KMS-11 (cell line): ENCODE results near the gene LRRC58.
A peak's percentile ranks its signal among the peaks of the same experiment; 100 is the strongest.

ENCODE experiments used
- H2AFZ ChIP-seq: fragments of 200-600 bp; sonication (generic); 2 replicates; pipeline ENCODE4 v1.6.1; 2016; ENCODE audit warnings: antibody characterized with exemption, mixed run types, low read depth
- H3K27ac ChIP-seq: fragments of 200-600 bp; sonication (generic); 2 replicates; pipeline ENCODE4 v1.6.1; 2016; ENCODE audit warnings: mild to moderate bottlenecking, mixed run types
- H3K27me3 ChIP-seq: fragments of 200-600 bp; sonication (generic); 2 replicates; pipeline ENCODE4 v1.6.1; 2017; ENCODE audit warnings: mild to moderate bottlenecking, low read depth, mixed run types, moderate library complexity; ENCODE audit not compliant: insufficient read depth
- H3K36me3 ChIP-seq: fragments of 200-600 bp; sonication (generic); 2 replicates; pipeline ENCODE4 v1.6.1; 2017; ENCODE audit warnings: mild to moderate bottlenecking, mixed run types; ENCODE audit not compliant: insufficient read depth
- H3K4me1 ChIP-seq: fragments of 200-600 bp; sonication (generic); 2 replicates; pipeline ENCODE4 v1.6.1; 2016; ENCODE audit warnings: mild to moderate bottlenecking, low read depth, mixed run types; ENCODE audit not compliant: poor library complexity, severe bottlenecking
- H3K4me2 ChIP-seq: fragments of 200-600 bp; sonication (generic); 2 replicates; pipeline ENCODE4 v1.7.0; 2016; ENCODE audit warnings: mild to moderate bottlenecking, mixed run types
- H3K4me3 ChIP-seq: fragments of 200-600 bp; sonication (generic); IDR thresholded peaks from 2 replicates; pipeline ENCODE4 v1.6.1; 2017; ENCODE audit warnings: low read depth, low read length, mixed read lengths; ENCODE audit not compliant: insufficient read depth
- H3K79me2 ChIP-seq: fragments of 200-600 bp; sonication (generic); 2 replicates; pipeline ENCODE4 v1.6.1; 2016; ENCODE audit warnings: low read depth, mixed run types; ENCODE audit not compliant: insufficient read depth
- H3K9ac ChIP-seq: fragments of 200-600 bp; sonication (generic); 2 replicates; pipeline ENCODE4 v1.6.1; 2016; ENCODE audit warnings: mild to moderate bottlenecking, mixed run types
- H4K20me1 ChIP-seq: fragments of 200-600 bp; sonication (generic); 2 replicates; pipeline ENCODE4 v1.6.1; 2016; ENCODE audit warnings: mild to moderate bottlenecking, mixed run types; ENCODE audit not compliant: insufficient read depth
- CTCF ChIP-seq: fragments of 200-600 bp; sonication (generic); conservative IDR thresholded peaks from 2 replicates; pipeline ENCODE4 v1.6.1; 2017; ENCODE audit warnings: low read depth, mild to moderate bottlenecking, antibody characterized with exemption, low read length, moderate library complexity, mixed read lengths

LRRC58 gene

GRCh38 chr3:120349855-120350125, 636 bp upstream of the LRRC58 start:
- peak overlapping the region; percentile 93 for H3K27ac ChIP-seq

GRCh38 chr3:120348065-120348990, 826 bp downstream of the LRRC58 start:
- Histone ChIP-seq H3K79me2 (peaks cover 55% of the 10 kb centered on the region), H3K9ac (peak overlapping the region; percentile 87), H3K4me3 (peak overlapping the region; percentile 25), H2AFZ (peak overlapping the region; percentile 56), H4K20me1 (peaks cover 11% of the 10 kb centered on the region; the same call in 1 of the 2 replicates), H3K4me1 (peaks cover 55% of the 10 kb centered on the region), H3K27me3 (no peaks in the 10 kb centered on the region), H3K27ac (peak overlapping the region; percentile 93), H3K36me3 (peaks cover 5% of the 10 kb centered on the region; the same call in 1 of the 2 replicates), H3K4me2 (peak overlapping the region; percentile 89)
- TF ChIP-seq CTCF = no peak

More at GRCh38 chr3:120349855-120350125, 636 bp upstream of the LRRC58 start:
- no peaks in the 10 kb centered on the region for H3K27me3 ChIP-seq
- peak overlapping the region; percentile 56 for H2AFZ ChIP-seq
- peak overlapping the region; percentile 87 for H3K9ac ChIP-seq
- H3K36me3 ChIP-seq = peaks cover 5% of the 10 kb centered on the region; the same call in 1 of the 2 replicates
- peaks cover 8% of the 10 kb centered on the region; the same call in 1 of the 2 replicates for H4K20me1 ChIP-seq
- H3K4me1 ChIP-seq = peaks cover 48% of the 10 kb centered on the region
- H3K79me2 ChIP-seq = peaks cover 40% of the 10 kb centered on the region
- H3K4me3 ChIP-seq = peak overlapping the region; percentile 87
- peak overlapping the region; percentile 55 for H3K4me2 ChIP-seq
- TF ChIP-seq CTCF = no peak

GRCh38 chr3:120344349-120344748, 4.8 kb downstream of the LRRC58 start:
- Histone ChIP-seq H3K27me3 (no peaks in the 10 kb centered on the region), H3K4me2 (peak overlapping the region; percentile 34; the same call in 1 of the 2 replicates), H3K9ac (no peak overlapping the region), H3K4me3 (no peak overlapping the region), H3K79me2 (peaks cover 95% of the 10 kb centered on the region), H3K27ac (no peak overlapping the region), H4K20me1 (peaks cover 11% of the 10 kb centered on the region; the same call in 1 of the 2 replicates), H2AFZ (no peak overlapping the region), H3K4me1 (peaks cover 34% of the 10 kb centered on the region), H3K36me3 (peaks cover 5% of the 10 kb centered on the region; the same call in 1 of the 2 replicates)
- TF ChIP-seq CTCF = no peak

GRCh38 chr3:120341658-120342346, 7.4 kb downstream of the LRRC58 start:
- H4K20me1 ChIP-seq = peaks cover 11% of the 10 kb centered on the region; the same call in 1 of the 2 replicates
- H3K27ac ChIP-seq = no peak overlapping the region
- peaks cover 27% of the 10 kb centered on the region for H3K4me1 ChIP-seq
- H3K9ac ChIP-seq = no peak overlapping the region
- H2AFZ ChIP-seq = no peak overlapping the region
- no peak for TF ChIP-seq CTCF
- no peaks in the 10 kb centered on the region for H3K27me3 ChIP-seq
- no peak overlapping the region for H3K4me2 ChIP-seq
- no peak overlapping the region for H3K4me3 ChIP-seq
- H3K79me2 ChIP-seq = peaks cover 99% of the 10 kb centered on the region
- peaks cover 5% of the 10 kb centered on the region; the same call in 1 of the 2 replicates for H3K36me3 ChIP-seq
